GM19023 (cell line): Measurements from ENCODE around the gene MRTFB.

Experiments used
- ATAC-seq: cut with Tn5 transposase; IDR thresholded peaks from one replicate; pipeline ENCODE4 v1.9.1; 2021; ENCODE audit warnings: mild to moderate bottlenecking, moderate library complexity; ENCODE audit not compliant: unreplicated experiment

The MRTFB gene

DNA sequence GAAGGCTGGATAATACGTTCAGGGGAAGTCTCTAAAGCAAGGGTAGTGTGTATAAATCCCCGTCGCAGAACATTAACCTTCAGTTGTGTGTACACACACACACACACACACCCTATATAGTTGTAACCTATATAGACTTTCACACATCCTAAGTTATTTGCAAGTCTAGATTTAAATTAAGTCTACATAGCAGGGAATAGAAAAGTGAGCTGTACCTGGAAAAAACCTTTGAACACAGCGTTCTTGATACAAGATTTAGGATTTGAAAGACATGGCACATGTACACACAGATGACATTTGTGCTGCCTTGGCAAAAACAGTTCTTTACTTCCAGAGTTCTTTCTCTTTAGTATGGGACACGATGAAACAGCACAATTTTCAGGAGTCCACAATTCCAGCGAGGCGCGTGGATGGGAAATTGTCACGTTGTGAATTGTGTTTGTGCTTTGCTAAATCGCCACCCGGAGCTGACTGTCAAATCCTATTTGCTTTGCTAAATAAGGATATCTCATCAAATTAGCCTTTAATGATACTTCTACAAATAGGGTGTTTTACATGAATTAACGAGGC, 233.9 kb downstream of the MRTFB start:
- ATAC-seq: no peak

DNA sequence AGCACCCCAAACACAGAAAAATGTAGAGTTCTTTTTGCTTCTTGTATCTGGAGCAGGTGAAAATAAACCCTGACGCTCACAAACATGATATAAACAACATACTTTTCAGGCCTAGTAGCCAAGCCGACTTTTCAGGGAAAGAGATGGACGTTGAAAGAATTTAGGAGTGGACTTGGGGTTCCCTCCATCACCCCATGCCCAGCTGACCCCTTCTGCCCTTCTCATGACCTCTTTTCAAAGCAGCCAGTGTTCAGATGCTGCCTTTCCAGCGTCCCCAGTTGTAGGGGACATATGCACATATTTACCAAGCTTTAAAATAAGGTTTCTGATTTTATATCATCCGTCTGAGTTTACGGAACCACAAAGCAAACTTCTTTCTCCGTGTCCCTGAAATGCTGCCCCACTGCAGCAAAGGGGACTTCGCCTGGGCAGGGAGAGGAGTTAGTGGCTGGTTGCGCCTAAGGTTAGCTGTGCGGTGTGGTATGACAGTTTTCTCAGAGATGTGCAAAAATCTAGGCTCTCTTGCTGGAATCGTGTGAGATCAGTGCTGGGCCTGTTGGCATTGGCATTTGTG, 235.5 kb downstream of the MRTFB start:
- ATAC-seq: no peak

DNA sequence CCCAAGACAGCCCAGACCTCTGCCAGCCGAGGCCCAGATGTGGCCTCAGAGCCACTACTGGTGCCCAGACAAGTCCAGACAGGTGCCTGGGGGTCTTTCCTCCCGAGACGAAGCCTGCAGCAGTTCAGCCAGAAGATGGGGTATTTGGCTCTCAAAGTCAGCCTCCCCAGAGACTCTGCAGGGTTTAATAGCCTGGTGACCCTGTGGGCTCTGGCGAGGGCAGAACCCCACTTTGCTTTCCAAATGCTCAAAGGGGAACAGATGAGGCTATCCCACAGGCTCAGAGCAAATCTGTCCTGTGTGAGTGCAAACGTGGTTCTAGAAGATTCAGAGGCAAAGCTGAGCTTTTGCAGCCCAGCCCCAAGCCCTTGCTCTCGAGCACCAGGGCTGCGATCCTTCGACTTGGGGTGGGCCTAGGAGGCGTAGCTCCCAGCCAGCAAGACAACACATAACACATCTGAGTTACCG, 236.0 kb downstream of the MRTFB start:
- no peak for ATAC-seq

DNA sequence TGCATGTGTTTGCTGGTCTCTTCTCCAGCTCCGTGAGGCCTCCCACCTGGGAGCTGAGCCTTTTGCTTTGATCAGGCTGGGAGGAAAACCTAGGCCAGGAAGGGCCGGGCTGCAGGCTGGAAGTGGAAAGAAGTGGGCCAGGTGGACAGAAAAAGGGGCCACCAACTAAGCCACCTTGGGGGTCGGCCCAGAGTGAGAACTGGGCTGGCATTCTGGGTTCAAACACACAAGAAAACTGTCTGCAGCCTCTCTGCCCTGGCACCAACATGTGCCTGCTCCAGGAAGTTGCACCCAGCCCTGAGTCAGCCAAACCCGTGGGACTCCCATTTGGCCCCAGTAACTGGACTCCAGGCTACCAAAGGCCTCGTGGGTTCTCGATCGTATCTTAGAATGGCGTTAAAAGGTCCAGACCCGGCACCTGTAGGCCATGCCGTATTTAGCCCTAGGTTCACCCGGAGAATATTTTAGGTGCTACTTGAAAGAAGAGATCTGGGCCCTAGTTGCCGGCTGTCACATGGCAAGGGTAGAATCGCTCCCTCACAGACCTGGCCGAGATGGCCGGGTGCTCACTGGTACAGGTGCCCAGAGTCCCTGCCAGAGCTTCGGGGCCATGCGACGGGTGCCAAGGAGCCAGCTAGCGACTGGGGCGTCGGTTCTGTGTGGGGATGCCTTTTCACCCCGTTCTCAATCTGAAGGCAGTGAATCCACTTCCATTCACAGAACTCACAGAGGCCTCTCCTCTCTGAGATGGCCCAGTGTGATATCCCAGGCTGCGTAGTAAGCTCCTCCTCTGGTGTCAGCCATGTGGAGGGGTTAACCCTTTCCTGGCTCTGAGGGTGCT, 236.6 kb downstream of the MRTFB start:
- ATAC-seq: no peak

DNA sequence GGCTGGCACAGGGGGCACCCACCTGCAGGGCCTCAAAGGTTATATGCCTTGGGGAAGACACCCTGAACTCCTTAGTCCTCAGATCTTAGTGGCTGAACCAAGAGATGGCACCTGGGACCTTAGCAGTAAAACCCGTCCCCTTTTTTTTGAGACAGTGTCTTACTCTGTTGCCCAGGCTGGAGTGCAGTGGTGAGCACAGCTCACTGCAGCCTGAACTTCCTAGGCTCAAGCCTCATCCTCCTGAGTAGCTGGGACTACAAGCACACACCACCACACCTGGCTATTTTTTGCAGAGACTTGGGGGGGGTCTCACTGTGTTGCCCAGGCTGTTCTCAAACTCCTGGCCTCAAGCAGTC, 237.2 kb downstream of the MRTFB start:
- ATAC-seq: no peak

DNA sequence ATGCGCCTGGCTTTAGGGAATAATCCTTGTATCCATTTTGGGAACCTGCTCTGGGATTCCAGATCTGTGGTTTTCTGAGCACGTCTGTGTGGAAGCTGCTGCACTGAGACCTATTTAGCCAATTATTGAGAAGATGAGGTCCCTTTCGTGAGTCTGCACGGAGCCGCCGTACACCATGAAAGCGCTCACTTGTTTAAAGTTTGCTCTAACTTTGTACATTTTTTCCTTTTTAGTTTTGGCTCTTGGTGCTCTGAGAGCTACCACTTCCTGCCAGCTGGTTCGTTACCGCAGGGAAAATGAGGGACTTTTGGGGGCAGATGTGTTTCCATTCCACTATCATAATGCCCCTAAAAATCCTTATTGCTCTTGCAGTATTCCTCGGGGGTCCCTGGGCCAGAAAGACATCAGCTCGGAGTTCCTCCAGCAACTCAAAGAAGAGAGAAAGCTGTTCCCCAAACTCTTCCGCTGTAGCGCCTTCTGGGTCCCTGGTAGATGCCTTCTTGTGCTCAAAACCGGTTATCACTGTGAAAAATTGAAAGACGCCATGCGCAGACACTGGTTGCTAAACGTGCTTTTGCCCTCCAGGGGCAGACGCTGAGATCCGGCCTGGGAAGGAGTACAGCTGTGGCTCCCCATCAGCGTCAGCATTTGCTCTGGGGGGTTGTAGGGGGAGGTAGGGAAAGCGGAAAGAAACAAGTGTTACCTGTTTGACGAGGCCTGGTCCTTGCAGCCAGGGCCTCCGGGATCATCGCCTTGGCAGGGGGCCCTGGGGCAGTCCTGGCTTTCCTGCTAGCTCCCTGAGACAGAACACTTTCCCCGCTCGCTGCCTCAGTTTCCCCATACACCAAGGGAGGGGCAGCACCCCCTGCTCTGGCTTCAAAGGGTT, 238.1 kb downstream of the MRTFB start:
- no peak for ATAC-seq

DNA sequence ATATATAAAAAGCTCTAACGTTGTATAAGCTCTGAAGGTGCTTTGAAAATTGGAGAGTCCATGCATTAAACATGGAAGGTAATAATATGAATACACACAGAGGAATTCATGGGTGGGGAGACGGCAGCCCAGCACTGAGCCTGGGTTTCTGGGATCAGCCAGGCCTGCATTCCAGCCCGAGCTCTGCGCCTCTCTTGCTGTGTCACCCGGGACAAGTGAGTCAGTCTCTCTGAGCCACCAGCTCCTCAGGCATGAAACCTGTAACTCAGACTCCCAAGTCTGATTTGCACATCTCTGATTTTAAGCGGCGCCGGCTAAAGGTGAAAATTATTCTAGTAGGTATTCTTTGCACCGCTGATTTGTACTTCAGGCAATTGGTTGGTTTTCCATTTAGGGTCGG, 238.8 kb downstream of the MRTFB start:
- no peak for ATAC-seq

DNA sequence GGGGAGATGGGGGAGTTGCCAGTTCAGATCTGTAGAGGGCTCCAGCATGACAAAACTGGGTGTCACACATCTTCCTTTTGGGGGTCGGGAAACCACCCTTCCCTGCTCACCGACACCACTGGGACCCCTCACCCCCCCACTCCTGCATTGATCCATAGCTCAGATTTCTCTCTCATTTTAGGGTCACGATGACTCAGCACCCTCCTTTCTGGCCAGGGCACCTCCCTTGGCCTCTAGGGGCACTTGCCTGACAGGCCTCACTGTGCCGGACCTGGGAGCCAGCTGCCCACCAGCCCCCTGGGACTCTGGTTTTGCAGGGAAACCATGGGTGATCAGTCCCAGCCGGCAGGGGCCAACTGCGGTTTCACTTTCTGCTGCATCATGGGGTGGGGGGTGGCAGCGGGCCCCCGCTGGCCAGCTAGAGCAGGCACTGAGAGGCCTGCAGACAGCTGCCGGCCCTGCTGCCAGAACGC, 239.4 kb downstream of the MRTFB start:
- ATAC-seq: peak; percentile 69

DNA sequence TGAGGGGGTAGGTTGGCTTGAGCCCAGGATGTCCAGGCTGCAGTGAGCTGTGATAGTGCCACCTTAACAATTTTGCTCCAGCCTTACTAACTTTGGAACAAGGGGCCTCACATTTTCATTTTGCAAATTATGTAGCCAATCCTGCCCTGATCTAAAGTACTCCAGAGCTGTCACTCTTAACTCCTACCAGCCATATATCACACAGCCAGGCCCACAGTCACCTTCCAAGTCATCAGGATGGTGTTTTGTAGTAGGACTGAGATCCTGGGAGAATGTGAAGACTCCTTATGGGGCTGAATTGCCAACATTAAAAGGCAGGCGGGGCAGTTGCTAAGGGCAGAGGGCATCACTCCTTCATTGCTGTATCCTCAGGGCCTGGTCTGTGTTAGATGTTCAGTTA, 243.0 kb downstream of the MRTFB start:
- no peak for ATAC-seq

DNA sequence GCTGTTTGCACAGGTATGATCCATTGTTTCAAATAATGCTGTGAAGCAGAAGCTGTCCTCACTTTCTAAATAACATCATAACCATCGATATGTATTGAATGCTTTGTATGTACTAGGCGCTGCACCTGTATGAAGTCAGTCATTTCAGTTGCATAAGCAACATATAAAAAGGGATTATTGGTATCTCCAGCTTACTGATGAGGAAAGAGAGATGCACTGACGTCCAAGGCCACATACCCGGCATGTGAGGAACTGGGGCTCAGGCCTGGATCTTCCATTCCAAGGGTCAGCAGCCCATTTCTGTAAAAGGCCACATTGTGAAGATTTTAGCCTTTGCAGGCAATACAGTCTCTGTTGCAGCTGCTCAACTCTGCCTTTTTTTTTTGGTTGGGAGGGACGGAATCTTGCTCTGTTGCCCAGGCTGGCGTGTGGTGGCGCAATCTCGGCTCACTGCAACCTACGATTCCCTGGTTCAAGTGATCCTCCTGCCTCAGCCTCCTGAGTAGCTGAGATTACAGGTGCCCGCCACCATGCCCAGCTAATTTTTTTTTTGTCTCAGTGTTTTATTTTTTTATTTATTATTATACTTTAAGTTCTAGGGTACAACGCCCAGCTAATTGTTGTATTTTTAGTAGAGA, 244.7 kb downstream of the MRTFB start:
- no peak for ATAC-seq
